Measurements from ENCODE around the gene GRM2.

The GRM2 gene

DNA sequence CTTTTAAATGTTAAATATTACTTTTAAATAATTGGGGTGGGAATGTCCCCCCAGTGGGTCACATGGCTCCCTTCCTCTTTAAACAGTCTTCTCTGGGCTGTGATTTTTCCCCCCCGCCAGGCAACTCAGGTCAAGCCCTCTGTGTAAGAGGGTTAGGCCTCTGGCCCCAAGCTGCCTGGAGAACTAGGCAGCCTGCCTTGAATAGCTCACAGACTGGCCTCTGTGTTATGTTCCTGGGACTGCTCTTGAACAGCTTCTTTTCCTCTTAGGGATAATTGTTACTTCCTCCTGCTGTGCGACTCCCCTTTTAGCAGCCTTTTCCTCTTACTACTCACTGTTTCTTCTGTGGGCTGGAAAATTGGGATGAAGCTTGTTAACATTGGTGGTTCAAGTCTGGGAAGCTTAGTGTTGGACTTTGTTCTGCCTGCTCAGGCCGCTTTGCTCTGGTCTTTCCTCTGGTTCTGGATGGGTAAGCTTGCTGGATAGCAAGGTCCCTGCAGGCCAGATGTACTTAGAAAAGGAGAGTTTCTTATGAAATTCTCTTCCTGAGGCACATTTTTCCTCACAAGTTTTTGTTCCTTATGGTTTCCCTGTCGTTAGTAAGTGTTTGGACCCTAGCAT lies 33.6 kb upstream of the GRM2 start:
- H3K4me1 ChIP-seq (ENCODE audit: insufficient read depth, low read length): peaks cover 52% of the 10 kb centered on the region
- peaks cover 42% of the 10 kb centered on the region for H3K36me3 ChIP-seq (ENCODE audit: insufficient read depth, low read length)
- no peaks in the 10 kb centered on the region for H3K9me3 ChIP-seq (ENCODE audit: insufficient read depth, low read length, severe bottlenecking)
- no peak overlapping the region for H3K4me3 ChIP-seq (ENCODE audit: low read depth in 1 of 2, low read length in 2 of 2)
- H3K9ac ChIP-seq (ENCODE audit: low read depth, low read length): no peak overlapping the region; the same call in 1 of the 2 replicates
- H2AFZ ChIP-seq (ENCODE audit: low read depth, low read length): no peak overlapping the region
- ATAC-seq (ENCODE audit: insufficient read depth, low read depth) (no peak), DNase-seq (no peak)
- H3K27me3 ChIP-seq (ENCODE audit: insufficient read depth, low read length, poor library complexity): no peaks in the 10 kb centered on the region
- H3K4me2 ChIP-seq (ENCODE audit: insufficient read depth, low read length): peak overlapping the region; percentile 93; the same call in 1 of the 2 replicates
- H3K27ac ChIP-seq (ENCODE audit: low read length): peak overlapping the region; percentile 28; the same call in 1 of the 2 replicates
- TF ChIP-seq EZH2 (IDR thresholded peaks at IDR 0.05; ENCODE audit: borderline replicate concordance, low read depth, low read length, severe bottlenecking) (no peak), CTCF (IDR thresholded peaks at IDR 0.05; ENCODE audit: borderline replicate concordance, extremely low read depth, low read length, poor library complexity, severe bottlenecking) (no peak)
- H3K79me2 ChIP-seq (ENCODE audit: insufficient read depth, low read length): peaks cover 57% of the 10 kb centered on the region
- H4K20me1 ChIP-seq (ENCODE audit: insufficient read depth, low read length): peaks cover 43% of the 10 kb centered on the region

GRCh38 chr3:51673802-51674654 lies 32.8 kb upstream of the GRM2 start:
- H4K20me1 ChIP-seq (ENCODE audit: insufficient read depth, low read length): peaks cover 47% of the 10 kb centered on the region

GRCh38 chr3:51675201-51675611 lies 31.7 kb upstream of the GRM2 start:
- H3K27me3 ChIP-seq (ENCODE audit: insufficient read depth, low read length, poor library complexity): no peaks in the 10 kb centered on the region
- H3K4me2 ChIP-seq (ENCODE audit: insufficient read depth, low read length): 0 out of 2 replicates have a peak overlapping the region, but pooled peaks have one; percentile 22
- DNase-seq: no peak
- H3K4me3 ChIP-seq (ENCODE audit: low read depth in 1 of 2, low read length in 2 of 2): no peak overlapping the region
- no peak for ATAC-seq (ENCODE audit: insufficient read depth, low read depth)
- H4K20me1 ChIP-seq (ENCODE audit: insufficient read depth, low read length): peaks cover 57% of the 10 kb centered on the region
- TF ChIP-seq CTCF (IDR thresholded peaks at IDR 0.05; ENCODE audit: borderline replicate concordance, extremely low read depth, low read length, poor library complexity, severe bottlenecking) (no peak), EZH2 (IDR thresholded peaks at IDR 0.05; ENCODE audit: borderline replicate concordance, low read depth, low read length, severe bottlenecking) (no peak)
- peaks cover 42% of the 10 kb centered on the region for H3K4me1 ChIP-seq (ENCODE audit: insufficient read depth, low read length)
- H3K36me3 ChIP-seq (ENCODE audit: insufficient read depth, low read length): peaks cover 60% of the 10 kb centered on the region
- no peak overlapping the region for H3K9ac ChIP-seq (ENCODE audit: low read depth, low read length)
- H3K9me3 ChIP-seq (ENCODE audit: insufficient read depth, low read length, severe bottlenecking): no peaks in the 10 kb centered on the region
- peak overlapping the region; percentile 3; the same call in 1 of the 2 replicates for H3K27ac ChIP-seq (ENCODE audit: low read length)
- H3K79me2 ChIP-seq (ENCODE audit: insufficient read depth, low read length): peaks cover 73% of the 10 kb centered on the region
- H2AFZ ChIP-seq (ENCODE audit: low read depth, low read length): no peak overlapping the region

More at GRCh38 chr3:51673802-51674654, 32.8 kb upstream of the GRM2 start:
- Histone ChIP-seq H3K79me2 (ENCODE audit: insufficient read depth, low read length) (peaks cover 65% of the 10 kb centered on the region), H3K27ac (ENCODE audit: low read length) (no peak overlapping the region), H2AFZ (ENCODE audit: low read depth, low read length) (no peak overlapping the region), H3K9me3 (ENCODE audit: insufficient read depth, low read length, severe bottlenecking) (no peaks in the 10 kb centered on the region), H3K27me3 (ENCODE audit: insufficient read depth, low read length, poor library complexity) (no peaks in the 10 kb centered on the region), H3K9ac (ENCODE audit: low read depth, low read length) (no peak overlapping the region; the same call in 1 of the 2 replicates), H3K4me3 (ENCODE audit: low read depth in 1 of 2, low read length in 2 of 2) (no peak overlapping the region), H3K4me1 (ENCODE audit: insufficient read depth, low read length) (peaks cover 47% of the 10 kb centered on the region), H3K36me3 (ENCODE audit: insufficient read depth, low read length) (peaks cover 49% of the 10 kb centered on the region), H3K4me2 (ENCODE audit: insufficient read depth, low read length) (peak overlapping the region; percentile 93; the same call in 1 of the 2 replicates)
- no peak for ATAC-seq (ENCODE audit: insufficient read depth, low read depth)
- no peak for DNase-seq
- no peak for TF ChIP-seq EZH2 (IDR thresholded peaks at IDR 0.05; ENCODE audit: borderline replicate concordance, low read depth, low read length, severe bottlenecking)

Measured in DND-41 (cell line).